ENCODE results near the gene CARHSP1.
"Not testable (repeated sequence)": the region's sequence is repeated elsewhere in the genome, so short reads cannot be mapped to it uniquely, and the experiment has no call there.

Gene CARHSP1

DNA sequence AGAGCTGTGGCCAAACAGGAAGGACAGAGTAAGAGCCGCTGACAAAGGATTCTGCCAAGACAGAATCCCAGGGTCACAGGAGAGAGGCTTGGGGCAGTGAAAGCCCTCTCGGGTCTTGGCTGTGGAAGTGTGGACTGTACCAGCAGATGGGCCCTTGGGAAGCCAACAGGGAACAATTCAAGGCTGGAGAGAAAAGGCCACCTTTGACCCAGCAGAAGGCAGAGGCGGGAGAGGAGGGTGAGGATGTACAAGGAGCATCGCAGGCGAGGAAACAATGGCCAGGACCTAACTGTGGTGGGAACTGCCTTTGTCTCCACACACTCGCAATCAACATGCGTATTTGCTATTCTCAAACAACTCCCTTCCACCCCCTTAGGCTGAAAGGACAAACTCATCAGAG, 15.7 kb downstream of the CARHSP1 start:
- no peak for DNase-seq

DNA sequence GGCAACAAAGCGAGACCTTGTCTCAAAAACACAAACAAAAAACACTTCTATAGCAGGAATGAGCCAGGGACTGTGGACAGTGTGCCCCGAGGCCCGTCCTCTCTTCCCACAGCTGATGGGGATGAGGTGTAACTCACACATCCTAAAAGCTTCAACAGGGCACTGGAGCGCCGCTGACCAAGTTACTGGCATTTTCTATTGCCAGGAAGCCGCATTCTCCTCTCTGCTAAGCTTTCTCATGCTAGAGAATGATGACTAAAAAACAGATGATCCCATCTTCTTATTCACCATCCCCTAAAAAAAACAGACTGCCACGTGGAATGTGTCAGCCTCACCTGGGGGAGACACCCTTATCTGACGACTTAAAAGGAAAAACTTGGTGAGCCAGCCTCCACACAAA, 16.3 kb downstream of the CARHSP1 start:
- no peak for DNase-seq

DNA sequence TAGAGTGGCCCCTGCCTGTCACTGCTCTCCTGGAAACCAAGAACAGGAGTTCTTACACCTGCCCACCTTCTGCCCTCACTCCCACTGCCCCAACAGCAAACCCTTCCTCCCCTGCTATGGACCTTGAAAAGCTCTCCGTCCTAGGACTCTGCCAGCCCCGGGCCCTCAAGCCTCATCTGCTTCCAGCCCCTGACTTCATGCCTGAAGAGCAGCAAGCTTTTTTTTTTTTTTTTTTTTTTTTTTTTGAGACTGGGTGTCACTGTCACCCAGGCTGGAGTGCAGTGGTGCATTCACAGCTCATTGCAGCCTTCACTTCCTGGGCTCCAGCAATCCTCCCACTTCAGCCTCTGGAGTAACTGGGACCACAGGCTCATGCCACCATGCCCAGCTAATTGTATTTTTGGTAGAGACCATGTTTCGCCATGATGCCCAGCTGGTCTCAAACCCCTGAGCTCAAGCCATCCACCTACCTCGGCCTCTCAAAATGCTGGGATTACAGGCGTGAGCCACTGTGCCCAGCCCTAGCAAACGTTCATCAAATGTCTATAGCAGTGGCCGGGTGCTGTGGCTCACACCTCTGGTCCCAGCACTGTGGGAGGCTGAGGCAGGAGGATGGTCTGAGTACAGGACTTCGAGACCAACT, 16.9 kb downstream of the CARHSP1 start:
- no peak for DNase-seq

DNA sequence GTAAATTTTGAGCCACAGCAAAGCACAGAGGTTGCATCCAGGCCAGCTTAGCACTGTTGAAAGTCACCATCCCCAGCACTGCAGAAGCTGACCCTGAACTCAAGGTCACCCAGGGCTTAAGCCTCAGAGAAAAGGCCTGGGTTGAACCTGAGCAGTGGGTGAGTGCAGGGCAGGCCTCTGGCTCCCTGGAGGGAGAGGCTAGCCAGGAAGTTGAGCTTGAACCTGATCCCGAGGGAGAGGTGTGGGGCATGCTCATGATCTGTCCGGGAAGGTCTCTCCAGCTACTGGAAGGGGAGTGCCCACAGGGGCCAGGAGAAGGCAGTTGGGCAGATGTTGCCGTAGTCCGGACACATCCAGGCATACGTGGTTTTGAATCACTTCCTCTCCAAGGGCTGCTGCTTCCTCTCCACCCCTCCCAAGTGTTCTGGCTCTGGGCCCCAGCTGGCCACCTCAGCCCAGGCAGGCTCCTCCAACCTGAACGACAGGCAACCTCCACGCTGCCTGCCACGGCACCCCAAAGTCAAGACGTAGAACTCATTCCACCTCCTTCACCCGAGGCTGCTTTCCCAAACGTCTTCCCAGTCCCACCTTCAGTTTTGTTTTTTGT, 18.4 kb downstream of the CARHSP1 start:
- no peak for DNase-seq

DNA sequence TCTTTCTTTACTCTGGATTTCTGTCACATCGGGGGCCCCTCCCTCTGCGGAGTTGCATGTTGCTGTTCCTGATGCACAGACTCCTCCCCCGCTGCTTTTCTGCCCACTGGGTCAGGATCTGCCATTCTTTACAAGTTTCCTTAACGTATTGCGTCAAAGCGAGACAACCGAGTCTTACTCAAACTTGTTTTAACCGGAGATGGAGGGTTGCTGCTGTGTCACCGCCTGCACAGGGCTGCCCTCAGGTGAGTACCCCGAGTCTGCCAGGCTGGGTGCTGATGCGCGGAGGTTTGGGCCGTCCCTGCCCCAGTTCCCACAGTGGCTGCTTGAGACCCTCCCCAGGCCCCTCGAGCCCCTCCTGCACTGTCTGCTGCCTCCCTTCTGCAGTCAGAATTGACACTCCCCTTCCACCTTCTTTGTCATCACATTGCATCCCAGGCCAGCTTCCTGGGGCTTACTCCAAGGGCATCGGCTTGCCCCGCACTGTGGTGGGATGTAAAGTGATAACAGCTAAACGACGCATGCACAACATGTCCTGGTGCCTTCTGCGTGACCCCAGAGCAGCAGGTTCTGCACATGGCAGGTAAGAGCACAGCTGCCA, 19.3 kb downstream of the CARHSP1 start:
- DNase-seq: no peak

DNA sequence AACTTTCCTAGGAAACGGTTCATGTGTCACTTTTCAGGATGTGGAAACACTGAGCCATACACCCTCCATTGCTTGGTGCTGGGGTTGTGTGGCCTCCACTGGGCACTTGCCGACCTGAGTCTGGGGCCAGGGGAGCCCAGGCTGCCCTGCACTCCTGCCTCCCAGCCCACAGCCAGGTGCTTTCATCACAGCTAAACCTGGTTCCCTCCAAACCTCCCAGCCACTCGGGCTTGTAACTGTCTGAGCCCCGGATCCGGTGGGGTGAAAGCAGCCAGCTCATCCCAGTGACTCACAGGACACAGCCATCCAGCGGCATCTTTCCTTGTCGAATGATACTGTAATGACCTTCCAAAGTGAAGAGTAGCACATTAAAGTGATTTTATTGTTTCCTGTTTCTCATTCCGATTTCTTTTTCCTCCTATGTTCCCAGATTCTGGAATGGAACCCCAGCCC, 19.8 kb downstream of the CARHSP1 start:
- no peak for DNase-seq

DNA sequence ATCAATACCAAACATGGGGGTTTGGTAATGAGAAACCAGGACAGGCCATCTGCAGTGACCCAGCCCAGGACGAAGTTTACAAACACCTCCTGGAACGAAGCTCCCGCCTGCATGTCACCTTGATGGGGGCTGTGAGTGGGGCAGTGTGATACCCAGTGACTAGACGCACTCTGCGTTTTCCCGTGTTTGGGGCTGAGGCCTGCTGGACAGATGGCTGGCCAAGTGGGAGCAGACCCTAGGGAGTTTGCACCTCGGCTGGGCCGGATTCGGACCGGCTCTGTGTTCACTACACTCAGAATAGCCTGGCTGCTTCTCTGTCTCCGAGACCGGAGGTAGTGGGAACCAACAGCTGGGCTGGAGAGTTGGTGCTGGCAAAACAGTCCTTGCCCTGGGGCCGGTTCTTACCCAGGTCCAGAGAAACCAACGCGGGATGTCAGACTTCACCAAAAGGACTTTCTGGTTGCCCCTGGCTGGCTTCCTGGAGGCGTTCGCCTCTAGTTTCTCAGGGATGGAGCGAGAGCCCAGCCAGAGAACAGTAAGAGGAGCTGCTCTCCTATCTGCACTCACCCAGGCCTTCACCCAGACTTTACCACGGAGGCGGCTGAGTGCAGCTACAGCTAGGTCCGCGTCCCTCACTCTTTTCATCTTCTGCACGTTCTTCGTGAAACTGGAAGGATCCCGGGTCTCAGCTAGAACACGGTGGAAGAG, 20.4 kb downstream of the CARHSP1 start:
- no peak for DNase-seq

DNA sequence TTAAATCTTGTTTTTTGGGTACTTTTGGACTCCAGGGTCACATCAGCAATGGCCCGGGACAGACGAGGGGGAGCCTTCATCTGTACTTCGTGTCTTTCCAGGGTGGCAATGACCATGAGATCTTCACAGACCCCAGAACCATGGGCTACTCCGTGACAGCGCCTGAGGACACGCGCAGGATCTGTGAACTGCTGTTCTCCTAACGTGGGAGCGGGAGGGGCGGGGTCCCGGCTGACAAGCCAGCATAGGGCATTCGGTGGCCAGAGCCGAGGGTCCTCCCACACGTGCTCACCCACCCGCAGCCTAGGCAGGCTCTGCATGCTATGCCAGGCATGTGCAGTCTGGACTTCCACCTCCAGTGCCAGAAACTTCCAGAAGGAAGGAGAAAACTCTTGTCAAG, 21.2 kb downstream of the CARHSP1 start:
- DNase-seq: no peak

DNA sequence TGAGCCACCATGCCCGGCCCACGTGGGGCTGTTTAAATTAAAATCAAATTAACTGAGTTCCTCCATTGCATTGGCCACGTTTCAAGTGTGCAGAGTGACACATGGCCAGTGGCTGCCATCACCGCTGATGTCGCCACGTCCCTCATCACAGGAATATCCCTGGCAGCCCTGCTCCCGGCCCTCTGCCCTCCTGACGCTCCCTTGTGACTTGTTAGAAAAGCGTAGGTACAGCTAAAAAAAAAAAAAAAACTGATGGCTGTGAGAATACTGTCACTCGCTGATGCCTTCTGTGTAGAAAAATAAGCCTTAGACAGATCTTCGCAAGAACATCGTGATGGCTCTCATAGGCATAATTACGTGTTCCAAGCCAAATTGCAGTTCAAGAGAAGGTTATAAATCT, 21.7 kb downstream of the CARHSP1 start:
- no peak for DNase-seq

DNA sequence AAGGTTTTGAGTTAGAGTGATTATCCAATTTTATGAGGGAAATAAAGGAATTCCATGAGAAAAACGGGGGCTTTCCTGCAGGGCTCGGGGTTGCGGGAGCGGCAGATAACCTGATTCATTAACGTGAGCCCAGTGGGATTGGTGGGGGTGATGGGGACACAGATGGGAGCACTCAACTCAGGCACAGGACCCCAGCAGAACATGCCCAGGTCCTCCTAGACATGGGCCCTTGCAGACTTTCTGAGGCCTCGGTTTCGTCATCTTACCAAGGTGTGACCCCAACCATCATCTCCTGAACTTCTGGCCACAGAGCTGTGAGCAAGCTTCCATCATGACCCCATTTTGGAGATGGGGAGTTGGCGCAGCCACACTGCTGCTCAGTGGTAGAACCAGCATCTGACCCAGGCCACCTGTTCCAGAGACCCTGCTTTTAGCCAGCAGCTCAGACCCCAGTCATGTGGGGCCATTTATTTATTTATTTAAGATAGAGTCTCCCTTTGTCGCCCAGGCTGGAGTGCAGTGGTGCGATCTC, 22.3 kb downstream of the CARHSP1 start:
- no peak for DNase-seq

DNA sequence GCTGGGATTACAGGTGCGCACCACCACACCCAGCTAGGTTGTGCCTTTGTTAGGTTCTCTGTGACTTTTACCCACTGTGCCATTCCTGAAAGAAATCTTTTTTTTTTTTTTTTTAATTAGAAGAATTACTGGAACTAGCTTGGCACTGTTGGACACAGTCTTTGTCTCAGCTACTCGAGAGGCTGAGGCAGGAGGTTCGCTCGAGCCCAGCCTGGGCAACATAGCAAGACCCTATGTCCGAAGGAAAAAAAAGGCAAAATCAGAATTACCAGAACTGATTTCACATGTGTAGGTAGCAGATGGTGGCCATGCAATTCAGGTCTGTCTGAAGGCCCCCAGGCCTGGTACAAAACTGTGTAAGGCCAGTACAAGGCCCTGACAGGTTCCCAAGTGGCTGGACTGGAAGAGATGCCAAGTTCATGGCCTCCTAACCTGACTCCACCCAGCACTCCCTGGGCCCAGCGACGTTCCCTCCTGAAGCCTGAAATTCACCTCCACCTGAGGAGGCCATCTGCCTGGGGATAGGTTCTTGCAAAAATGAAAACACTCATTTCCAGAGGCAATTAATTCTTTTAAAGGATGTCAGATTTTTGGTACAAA, 23.0 kb downstream of the CARHSP1 start:
- DNase-seq: no peak

DNA sequence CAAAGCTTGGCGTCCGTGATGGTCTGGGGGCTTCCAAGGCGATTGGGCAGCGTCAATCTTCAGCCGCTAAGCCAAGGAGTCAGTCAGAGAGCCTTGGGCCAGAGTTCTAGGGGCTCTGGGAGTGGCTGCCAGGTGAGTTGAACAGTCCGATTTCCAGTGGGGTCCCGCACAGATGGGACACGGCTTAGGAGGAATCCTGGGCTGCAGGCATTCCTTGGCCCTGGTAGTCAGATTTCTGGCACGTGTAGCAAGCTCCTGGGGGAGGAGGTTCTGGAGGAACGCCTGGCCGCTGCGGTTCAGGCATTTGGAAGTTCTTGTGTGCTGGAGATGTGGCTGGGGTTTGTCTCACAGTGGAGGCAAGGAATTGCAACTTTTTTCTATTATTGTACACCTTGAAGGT, 25.5 kb downstream of the CARHSP1 start:
- not testable (repeated sequence) for DNase-seq

DNA sequence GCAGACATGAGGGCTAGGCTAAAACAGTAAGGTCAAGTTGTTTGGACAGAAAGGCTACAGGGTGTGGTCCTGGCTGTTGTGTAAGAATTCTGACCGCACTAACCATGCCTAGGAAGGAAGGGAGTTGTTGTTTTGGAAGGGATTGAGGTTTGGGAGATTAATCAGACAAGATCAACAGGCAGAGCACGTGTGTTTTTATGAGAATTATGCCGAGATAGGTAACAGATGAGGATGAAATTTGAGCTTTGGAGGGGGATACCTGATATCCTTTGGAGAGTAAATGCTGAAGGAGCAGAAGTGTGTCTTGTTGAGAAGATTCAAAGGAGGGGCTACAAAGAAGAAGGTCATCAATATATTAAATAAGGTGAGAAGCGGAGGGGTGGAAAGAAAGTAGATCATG, 26.8 kb downstream of the CARHSP1 start:
- not testable (repeated sequence) for DNase-seq

DNA sequence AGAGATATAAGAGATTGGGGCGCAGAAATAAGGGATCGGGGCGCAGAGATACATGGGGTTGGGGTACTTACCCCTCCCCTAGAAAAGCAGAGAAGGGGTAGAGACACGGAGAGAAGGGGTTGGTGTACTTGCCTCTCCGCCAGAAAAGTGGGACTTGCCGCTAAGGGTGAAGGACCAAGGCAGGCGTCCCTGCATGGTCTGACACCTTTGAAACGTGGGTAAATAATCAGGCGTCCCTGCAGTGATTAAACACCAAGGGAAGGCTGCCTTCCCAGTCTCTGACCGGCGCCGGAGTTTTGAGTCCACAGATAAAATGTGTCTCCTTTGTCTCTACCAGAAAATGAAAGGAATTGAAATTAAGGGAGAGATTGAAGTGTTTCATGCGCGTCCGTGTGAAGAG, 31.2 kb downstream of the CARHSP1 start:
- DNase-seq: not testable (repeated sequence)

DNA sequence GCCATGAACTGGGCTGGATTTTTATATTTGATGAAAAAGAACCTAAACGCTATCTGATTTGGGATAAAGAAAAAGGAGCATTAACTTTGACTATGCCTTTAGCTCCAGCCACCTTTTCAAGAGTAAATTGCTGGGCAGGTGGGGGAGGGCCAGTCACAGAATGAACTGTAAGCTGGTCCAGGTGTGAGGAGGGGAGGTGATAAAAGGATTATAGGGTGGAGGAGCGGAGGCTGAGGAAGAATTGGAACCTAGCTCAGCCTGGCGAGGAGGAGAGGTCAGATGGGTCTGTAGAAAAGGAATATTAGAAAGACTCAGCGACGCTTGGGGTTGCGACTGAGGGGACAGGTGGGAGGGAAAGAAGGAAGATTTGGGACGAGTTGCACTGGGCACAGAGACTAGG, 32.0 kb downstream of the CARHSP1 start:
- DNase-seq: not testable (repeated sequence)

DNA sequence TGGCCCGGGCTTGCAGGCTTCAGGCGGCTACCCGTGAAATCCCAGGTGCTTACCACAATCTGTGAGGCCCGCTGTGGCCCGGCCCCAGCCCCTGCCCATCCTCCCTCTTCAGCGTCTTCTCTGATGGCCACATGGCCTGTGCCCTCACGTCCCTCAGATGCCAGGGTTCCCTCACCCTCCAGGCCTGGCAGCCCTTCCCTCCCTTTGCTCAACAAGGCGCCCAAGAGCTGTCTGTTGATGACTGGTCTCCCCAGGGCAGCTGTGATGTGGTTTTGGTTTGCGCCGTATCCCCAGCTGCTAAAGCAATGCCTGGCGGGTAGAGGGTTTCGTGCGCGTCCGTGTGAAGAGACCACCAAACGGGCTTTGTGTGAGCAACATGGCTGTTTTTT, 36.1 kb downstream of the CARHSP1 start:
- no peak for DNase-seq

DNA sequence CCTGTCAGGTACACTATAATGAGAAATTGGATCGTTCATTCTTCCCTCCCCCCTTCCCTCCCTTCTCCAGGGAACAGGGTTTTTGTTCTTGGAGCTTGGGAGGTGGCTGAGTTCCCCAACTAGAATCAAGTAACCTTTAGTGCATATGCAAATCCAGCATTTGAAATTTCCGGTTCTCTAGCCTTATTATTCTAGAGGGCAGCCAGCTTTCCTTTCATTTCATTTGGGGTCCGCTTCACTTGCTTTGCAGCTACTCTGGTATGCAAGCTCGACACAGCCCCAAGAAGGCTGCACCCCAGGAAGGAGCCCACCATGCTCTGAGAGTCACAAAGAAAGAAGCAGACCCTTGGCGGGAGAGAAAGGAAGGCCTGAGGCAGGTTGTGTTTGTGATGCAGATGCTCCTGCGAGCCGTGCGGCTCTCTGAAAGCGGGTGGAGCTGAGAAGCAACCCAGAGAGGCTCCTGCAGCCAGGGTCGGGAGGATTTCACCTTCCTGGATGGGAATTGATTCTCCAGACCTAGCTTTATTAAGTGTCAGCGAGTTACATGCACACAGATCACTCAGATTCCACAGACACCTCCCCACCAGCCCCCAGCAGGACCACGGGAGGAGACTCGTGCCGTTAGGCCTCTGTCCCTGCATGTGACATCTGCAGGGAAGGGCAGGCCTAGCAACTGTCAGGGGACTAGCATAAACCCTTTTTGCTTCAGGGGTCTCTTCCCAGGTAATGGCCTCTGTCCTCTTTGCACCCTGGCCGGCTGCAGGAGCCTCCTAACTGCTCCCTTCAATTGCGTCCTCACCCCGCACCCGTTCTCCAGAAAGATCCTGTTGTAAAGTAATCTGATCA, 36.7 kb downstream of the CARHSP1 start:
- no peak for DNase-seq

DNA sequence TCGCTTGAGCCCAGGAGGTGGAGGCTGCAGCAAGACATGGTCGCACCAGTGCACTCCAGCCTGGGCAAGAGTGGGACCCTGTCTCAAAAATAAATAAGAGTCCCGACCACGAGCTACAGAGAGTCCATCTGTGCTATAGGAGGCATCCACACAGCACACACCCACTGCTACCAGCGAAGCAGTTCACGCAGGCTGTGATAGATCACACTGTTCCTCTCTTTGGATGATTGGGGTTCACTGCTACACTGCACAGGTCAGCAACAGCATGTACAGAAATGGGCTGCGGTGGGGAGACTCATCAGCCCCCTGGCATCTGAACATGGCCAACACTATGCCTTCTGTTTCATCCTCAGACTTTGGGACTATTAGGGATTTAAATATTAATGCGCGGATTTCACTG, 37.4 kb downstream of the CARHSP1 start:
- DNase-seq: no peak

DNA sequence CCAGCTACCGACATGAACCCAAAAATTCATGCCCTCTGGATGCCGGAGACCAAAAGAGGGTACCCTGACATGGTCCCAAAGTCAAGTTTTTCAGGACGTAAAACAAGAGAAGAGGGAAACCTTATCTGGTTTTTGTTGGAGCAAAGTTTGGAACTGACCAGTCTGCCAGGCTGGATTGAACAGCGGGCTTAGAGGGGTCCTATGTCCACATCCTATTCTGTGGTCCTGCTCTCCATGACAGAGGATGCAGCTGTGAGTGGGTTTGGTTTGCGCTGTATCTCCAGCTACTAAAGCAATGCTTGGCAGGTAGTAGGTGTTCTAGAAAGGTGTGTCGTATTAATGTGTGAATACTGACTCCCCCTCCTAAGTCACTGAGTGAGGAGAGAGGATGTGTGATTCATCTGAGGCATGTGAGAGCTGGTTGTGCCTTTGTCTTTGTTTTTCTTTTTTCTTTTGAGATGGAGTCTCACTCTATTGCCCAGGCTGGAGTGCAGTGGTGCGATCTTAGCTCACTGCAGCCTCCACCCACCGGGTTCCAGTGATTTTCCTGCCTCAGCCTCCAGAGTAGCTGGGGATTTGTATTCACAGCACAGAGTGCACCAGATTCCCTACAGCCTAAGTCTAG, 40.2 kb downstream of the CARHSP1 start:
- no peak for DNase-seq

DNA sequence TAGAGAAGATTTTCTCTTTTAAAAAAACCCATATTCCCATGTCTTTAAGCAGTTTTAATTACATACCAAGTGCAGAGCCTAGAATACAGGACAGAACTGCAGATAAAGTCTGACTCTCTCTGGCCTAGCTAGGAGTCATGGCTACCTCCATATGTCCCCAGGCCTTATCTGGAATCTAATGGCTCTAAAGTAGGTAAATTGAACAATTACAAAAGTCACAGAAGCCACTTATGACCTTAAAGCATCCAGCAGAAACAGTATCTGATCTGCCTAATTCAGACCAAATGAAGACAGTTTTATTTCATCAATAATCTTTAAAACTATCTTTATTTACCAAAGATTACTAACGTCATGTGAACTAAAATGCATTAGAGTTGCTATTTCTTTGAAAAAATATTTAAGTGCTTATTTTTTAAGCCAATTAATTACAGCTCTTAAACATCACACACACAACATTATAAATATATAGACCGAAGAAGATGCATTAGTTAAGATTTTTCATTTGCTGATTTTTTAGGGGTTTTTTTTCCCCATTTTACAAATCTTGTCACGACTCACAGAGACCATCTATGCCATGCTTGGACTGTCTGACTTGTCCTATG, 42.4 kb downstream of the CARHSP1 start:
- DNase-seq: no peak

DNA sequence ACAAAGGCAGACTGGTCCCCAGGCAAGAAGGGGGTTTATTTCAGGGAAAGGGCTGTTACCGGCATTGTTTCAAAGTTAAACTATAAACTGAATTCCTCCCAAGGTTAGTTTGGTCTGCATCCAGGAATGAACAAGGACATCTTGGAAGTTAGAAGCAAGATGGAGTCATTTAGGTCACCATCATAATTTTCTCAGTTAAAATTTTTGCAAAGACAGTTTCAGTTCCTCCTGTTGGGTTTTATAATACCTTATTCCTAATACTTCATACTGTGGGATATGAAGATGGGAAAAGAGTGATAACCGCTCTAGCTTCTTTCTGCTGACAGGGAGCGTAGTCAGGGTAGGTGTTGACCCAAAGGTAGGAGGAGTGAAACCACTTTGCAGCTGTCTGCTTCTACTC, 46.4 kb downstream of the CARHSP1 start:
- DNase-seq: no peak

Data from NCI-H510A treated with DMSO at 0.1 percent for 48 hours (cell line).